Cardiac muscle cell (in vitro differentiated cells and primary cell): Measurements from ENCODE around the gene SHROOM1. TPM values are rescaled to one million over a fixed set of nuclear protein-coding genes. Genes with fewer than 3 reads are reported as not detected.
"Not testable (repeated sequence)": the region's sequence is repeated elsewhere in the genome, so short reads cannot be mapped to it uniquely, and the experiment has no call there.

ENCODE experiments used
- DNase-seq, 2 donors: peaks; one replicate each; pipeline versions ENCODE4 v3.0.0 to v3.0.0-alpha.2; 2010 to 2017; ENCODE audit warnings: low read depth in 1 of 2, low spot score in 1 of 2
- H3K27ac ChIP-seq: fragments of 200-600 bp; sonication (generic); 2 replicates; pipeline ENCODE4 v1.5.1; 2016
- H3K27me3 ChIP-seq: fragments of 200-600 bp; sonication (generic); 2 replicates; pipeline ENCODE4 v1.6.0; 2016; ENCODE audit warnings: control low read depth
- H3K36me3 ChIP-seq: fragments of 200-600 bp; sonication (generic); 2 replicates; pipeline ENCODE4 v1.5.1; 2016; ENCODE audit warnings: control low read depth
- H3K4me1 ChIP-seq: fragments of 200-600 bp; sonication (generic); 2 replicates; pipeline ENCODE4 v1.8.1; 2017; ENCODE audit warnings: low read depth, mild to moderate bottlenecking, mixed run types
- H3K4me3 ChIP-seq: fragments of 200-600 bp; sonication (generic); 2 replicates; pipeline ENCODE4 v1.5.1; 2016; ENCODE audit warnings: mild to moderate bottlenecking
- H3K9me3 ChIP-seq: fragments of 200-600 bp; sonication (generic); 2 replicates; pipeline ENCODE4 v1.5.1; 2017; ENCODE audit warnings: low read depth, mild to moderate bottlenecking, control low read depth
- polyA plus RNA-seq: library from polyadenylated mRNA; unstranded; fragments of >200 nt; fragmentation: Nextera tagmentation; extraction: Ambion mirVana; gene quantifications from 2 replicates; pipeline ENCODE4 v1.2.1, GENCODE V29; 2016
- total RNA-seq: library from RNA; depleted of rRNA; stranded (reverse); fragments of >200 nt; gene quantifications from 2 replicates; pipeline ENCODE4 v1.2.3, GENCODE V29; 2016
- TF ChIP-seq, protein P1 (sequence below): IDR thresholded peaks from 2 replicates; pipeline ENCODE4 v1.5.1; 2012; ENCODE audit warnings: low read depth, mild to moderate bottlenecking, low read length

The SHROOM1 gene
- total and polyA plus RNA-seq, 2 experiments from 2014 or later = 9.8 to 13.3 TPM

- H3K36me3 ChIP-seq = no peaks in the 10 kb centered on the region
- TF ChIP-seq, protein P1, sequence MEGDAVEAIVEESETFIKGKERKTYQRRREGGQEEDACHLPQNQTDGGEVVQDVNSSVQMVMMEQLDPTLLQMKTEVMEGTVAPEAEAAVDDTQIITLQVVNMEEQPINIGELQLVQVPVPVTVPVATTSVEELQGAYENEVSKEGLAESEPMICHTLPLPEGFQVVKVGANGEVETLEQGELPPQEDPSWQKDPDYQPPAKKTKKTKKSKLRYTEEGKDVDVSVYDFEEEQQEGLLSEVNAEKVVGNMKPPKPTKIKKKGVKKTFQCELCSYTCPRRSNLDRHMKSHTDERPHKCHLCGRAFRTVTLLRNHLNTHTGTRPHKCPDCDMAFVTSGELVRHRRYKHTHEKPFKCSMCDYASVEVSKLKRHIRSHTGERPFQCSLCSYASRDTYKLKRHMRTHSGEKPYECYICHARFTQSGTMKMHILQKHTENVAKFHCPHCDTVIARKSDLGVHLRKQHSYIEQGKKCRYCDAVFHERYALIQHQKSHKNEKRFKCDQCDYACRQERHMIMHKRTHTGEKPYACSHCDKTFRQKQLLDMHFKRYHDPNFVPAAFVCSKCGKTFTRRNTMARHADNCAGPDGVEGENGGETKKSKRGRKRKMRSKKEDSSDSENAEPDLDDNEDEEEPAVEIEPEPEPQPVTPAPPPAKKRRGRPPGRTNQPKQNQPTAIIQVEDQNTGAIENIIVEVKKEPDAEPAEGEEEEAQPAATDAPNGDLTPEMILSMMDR = no peak
- peaks cover 8% of the 10 kb centered on the region for H3K27me3 ChIP-seq
- H3K4me1 ChIP-seq = peaks cover 5% of the 10 kb centered on the region
- H3K27ac ChIP-seq = no peak overlapping the region
- no peak for DNase-seq
- H3K4me3 ChIP-seq = no peak overlapping the region
- H3K9me3 ChIP-seq = no peaks in the 10 kb centered on the region
Measured at GRCh38 chr5:132856011-132856410, 25.6 kb upstream of the SHROOM1 start.

DNA sequence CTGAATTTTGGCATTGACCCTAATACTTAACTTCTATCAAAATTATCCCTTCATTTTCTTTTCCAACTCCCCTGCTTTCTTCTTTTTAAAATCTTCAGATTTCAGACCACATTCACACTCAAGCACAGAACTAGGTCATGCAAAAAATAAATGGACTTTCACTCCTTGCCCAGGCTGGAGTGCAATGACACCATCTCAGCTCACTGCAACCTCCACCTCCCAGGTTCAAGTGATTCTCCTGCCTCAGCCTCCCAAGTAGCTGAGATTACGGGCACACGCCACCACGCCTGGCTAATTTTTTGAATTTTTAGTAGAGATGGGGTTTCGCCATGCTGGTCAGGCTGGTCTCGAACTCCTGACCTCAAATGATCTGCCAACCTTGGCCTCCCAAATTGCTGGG lies 24.5 kb upstream of the SHROOM1 start:
- not testable (repeated sequence) for DNase-seq, H3K27ac ChIP-seq, H3K36me3 ChIP-seq, H3K27me3 ChIP-seq, H3K4me3 ChIP-seq, H3K9me3 ChIP-seq, H3K4me1 ChIP-seq

DNA sequence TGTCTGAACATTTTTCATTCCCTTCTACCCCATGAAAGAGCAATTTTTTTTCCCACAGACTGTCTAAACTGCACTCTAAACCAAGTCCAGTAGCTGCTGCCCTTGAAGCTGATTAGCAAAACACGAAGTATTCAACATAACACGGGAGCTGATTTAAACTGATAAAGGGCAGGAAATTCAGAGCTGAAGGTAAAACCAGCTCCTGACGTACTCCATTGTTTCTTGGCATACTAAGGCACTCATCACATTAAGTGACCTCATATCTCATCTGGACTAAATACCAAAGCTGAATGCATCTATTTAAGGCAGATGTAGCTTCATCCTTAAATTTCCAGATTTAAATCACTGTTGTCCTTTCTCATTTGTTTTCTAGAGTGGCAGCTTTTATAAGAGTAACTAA lies 23.9 kb upstream of the SHROOM1 start:
- no peak overlapping the region for H3K27ac ChIP-seq
- H3K36me3 ChIP-seq = no peaks in the 10 kb centered on the region
- TF ChIP-seq, protein P1 = no peak
- H3K4me3 ChIP-seq = no peak overlapping the region
- DNase-seq = no peak
- H3K9me3 ChIP-seq = no peaks in the 10 kb centered on the region
- H3K27me3 ChIP-seq = no peaks in the 10 kb centered on the region
- H3K4me1 ChIP-seq = peaks cover 5% of the 10 kb centered on the region

DNA sequence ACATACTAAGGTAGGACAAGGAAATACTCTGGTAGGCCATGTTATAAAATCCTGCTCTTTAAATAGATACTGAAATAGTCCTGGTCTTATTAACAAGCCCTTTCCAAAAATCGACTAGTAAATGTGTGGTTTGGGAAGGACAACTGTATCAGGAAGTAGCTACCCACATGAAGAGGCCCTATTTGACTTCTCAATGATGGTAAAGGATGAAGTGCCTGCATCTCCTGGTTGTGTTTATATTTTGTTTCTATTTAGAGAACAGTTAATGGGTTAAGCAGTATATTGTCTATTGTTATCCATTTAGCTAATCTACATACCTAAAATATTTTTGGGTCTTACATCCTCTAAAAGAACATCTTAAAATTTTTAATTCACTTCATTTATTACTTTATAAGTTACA lies 23.3 kb upstream of the SHROOM1 start:
- no peaks in the 10 kb centered on the region for H3K36me3 ChIP-seq
- peaks cover 5% of the 10 kb centered on the region for H3K4me1 ChIP-seq
- H3K27ac ChIP-seq = no peak overlapping the region
- no peaks in the 10 kb centered on the region for H3K27me3 ChIP-seq
- DNase-seq = no peak
- H3K4me3 ChIP-seq = no peak overlapping the region
- TF ChIP-seq, protein P1 = no peak
- no peaks in the 10 kb centered on the region for H3K9me3 ChIP-seq

DNA sequence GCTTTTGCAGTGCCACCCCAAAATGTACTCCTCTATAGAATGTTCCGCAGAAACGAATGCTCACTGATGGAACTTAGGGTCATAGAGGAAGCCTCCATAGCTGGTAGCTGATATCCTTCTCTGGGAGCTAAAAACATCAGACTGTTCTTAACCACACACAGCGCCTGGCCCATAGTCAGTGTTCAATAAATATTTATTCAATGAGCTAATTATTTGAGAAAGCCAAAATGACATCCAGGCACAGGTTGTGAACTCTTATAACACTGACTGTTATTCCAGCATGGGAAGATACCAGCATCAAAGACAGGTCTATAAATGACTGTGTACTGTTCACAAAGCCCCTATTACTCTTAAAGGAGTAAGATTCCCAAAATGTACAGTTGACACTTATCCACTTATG lies 22.9 kb upstream of the SHROOM1 start:
- Histone ChIP-seq H3K9me3 (no peaks in the 10 kb centered on the region), H3K36me3 (no peaks in the 10 kb centered on the region), H3K27me3 (no peaks in the 10 kb centered on the region), H3K27ac (no peak overlapping the region), H3K4me3 (no peak overlapping the region), H3K4me1 (peaks cover 5% of the 10 kb centered on the region)
- TF ChIP-seq, protein P1 = no peak
- DNase-seq = no peak

DNA sequence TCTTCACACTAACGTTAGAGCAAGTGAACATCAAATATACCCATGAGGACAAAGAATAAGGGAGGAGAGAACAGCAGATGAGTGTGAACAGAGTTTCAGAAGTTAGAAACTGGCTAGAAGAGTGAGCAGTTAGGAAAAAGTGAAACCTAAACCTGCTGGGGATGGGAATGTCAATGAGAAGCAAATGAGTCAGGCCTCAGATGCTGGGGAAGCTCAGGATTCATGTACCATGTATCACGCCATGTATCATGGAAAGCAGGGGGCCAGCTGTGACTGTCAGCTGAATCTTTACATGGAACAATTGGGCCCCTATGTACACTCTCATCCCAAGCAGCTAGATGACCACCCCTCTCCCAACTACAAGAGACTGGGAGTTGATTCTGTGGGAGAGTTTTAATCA lies 19.6 kb upstream of the SHROOM1 start:
- TF ChIP-seq, protein P1 = no peak
- no peak overlapping the region for H3K27ac ChIP-seq
- no peaks in the 10 kb centered on the region for H3K36me3 ChIP-seq
- no peaks in the 10 kb centered on the region for H3K9me3 ChIP-seq
- no peak for DNase-seq
- no peaks in the 10 kb centered on the region for H3K27me3 ChIP-seq
- H3K4me1 ChIP-seq = peaks cover 5% of the 10 kb centered on the region
- H3K4me3 ChIP-seq = no peak overlapping the region
